IMR-90 (cell line): ENCODE measurements around the gene KBTBD8.

ENCODE experiments used
- CEBPB ChIP-seq: IDR thresholded peaks from 2 replicates; pipeline ENCODE4 v1.6.1; 2012; ENCODE audit warnings: low read depth, low read length, improper control_type of control experiment
- CHD1 ChIP-seq: IDR thresholded peaks from 2 replicates; pipeline ENCODE4 v1.6.1; 2012; ENCODE audit warnings: low read depth, low read length, improper control_type of control experiment
- CTCF ChIP-seq: conservative IDR thresholded peaks from 2 replicates; pipeline ENCODE4 v1.5.1; 2012; ENCODE audit warnings: mild to moderate bottlenecking, low read depth, low read length, improper control_type of control experiment
- ELK1 ChIP-seq: fragments of 150-350 bp; IDR thresholded peaks from 2 replicates; pipeline ENCODE4 v1.6.1; 2016; ENCODE audit warnings: low read depth, mild to moderate bottlenecking, low read length, moderate library complexity, borderline replicate concordance
- MAFK ChIP-seq: IDR thresholded peaks from 2 replicates; pipeline ENCODE4 v1.6.1; 2012; ENCODE audit warnings: low read depth, low read length, improper control_type of control experiment
- MXI1 ChIP-seq: IDR thresholded peaks from 2 replicates; pipeline ENCODE4 v1.6.1; 2012; ENCODE audit warnings: low read depth, mild to moderate bottlenecking, low read length, moderate library complexity, borderline replicate concordance
- NFE2L2 ChIP-seq: fragments of 150-350 bp; IDR thresholded peaks from 2 replicates; pipeline ENCODE4 v1.6.1; 2016; ENCODE audit warnings: low read depth, mild to moderate bottlenecking, low read length
- POLR2A ChIP-seq: IDR thresholded peaks from 2 replicates; pipeline ENCODE4 v1.6.1; 2012; ENCODE audit warnings: mild to moderate bottlenecking, low read depth, low read length
- RAD21 ChIP-seq: IDR thresholded peaks from 2 replicates; pipeline ENCODE4 v1.6.1; 2012; ENCODE audit warnings: low read length, improper control_type of control experiment
- RCOR1 ChIP-seq: IDR thresholded peaks from 2 replicates; pipeline ENCODE4 v1.6.1; 2012; ENCODE audit warnings: mild to moderate bottlenecking, low read length, improper control_type of control experiment; ENCODE audit not compliant: insufficient replicate concordance

GRCh38 chr3:67048715-67049074 lies 50.6 kb downstream of the KBTBD8 start:
- no peak for TF ChIP-seq CTCF
- no peak for TF ChIP-seq MXI1
- no peak for TF ChIP-seq RAD21
- TF ChIP-seq CHD1 = no peak
- no peak for TF ChIP-seq POLR2A
- no peak for TF ChIP-seq MAFK
- no peak for TF ChIP-seq ELK1
- no peak for TF ChIP-seq NFE2L2
- no peak for TF ChIP-seq CEBPB
- no peak for TF ChIP-seq RCOR1
